GM12878 (cell line): ENCODE data around the gene FKBP11. TPM values are rescaled to one million over a fixed set of nuclear protein-coding genes. Genes with fewer than 3 reads are reported as not detected.

Experiments
- BMI1 ChIP-seq: fragments of 450-650 bp; IDR thresholded peaks from 2 replicates; pipeline ENCODE4 v1.6.1; 2016; ENCODE audit warnings: mild to moderate bottlenecking, moderate library complexity, borderline replicate concordance
- CHD2 ChIP-seq: IDR thresholded peaks from 2 replicates; pipeline ENCODE4 v1.6.1; 2011; ENCODE audit warnings: low read depth, low read length, improper control_type of control experiment, borderline replicate concordance
- IKZF2 ChIP-seq, 2 experiments: fragments of 450-650 bp; IDR thresholded peaks; 2 replicates each; pipeline ENCODE4 v1.6.1; 2017; ENCODE audit warnings: mild to moderate bottlenecking in 2 of 2, moderate library complexity in 2 of 2
- PML ChIP-seq: IDR thresholded peaks from 2 replicates; pipeline ENCODE4 v1.6.1; 2012; ENCODE audit warnings: low read length, inconsistent platforms
- POLR2AphosphoS5 ChIP-seq: IDR thresholded peaks from 2 replicates; pipeline ENCODE4 v1.6.1; 2011; ENCODE audit warnings: mild to moderate bottlenecking, low read length, inconsistent platforms
- RUNX3 ChIP-seq: IDR thresholded peaks from 2 replicates; pipeline ENCODE4 v1.6.1; 2012; ENCODE audit warnings: low read length, inconsistent platforms
- SIN3A ChIP-seq: IDR thresholded peaks from 2 replicates; pipeline ENCODE4 v1.6.1; 2012; ENCODE audit warnings: low read depth, low read length, improper control_type of control experiment
- SMAD5 ChIP-seq: IDR thresholded peaks from 2 replicates; pipeline ENCODE4 v1.6.1; 2016; ENCODE audit warnings: antibody characterized with exemption, low read depth
- STAT3 ChIP-seq: IDR thresholded peaks from 2 replicates; pipeline ENCODE4 v1.6.1; 2011; ENCODE audit warnings: low read depth, low read length, improper control_type of control experiment
- polyA plus RNA-seq, 11 experiments: library from polyadenylated mRNA; depleted of rRNA in 4 of 11; unstranded in 6 of 11; stranded (reverse) in 5 of 11; fragments of >200 nt; fragmentation: Nextera tagmentation in 4 of 11; fragmentation: Illumina TruSeq in 1 of 11; extraction: Ambion mirVana in 4 of 11; extraction: Trizol in 1 of 11; gene quantifications; 1 replicate in 1 of 11; 2 replicates in 10 of 11; pipeline versions ENCODE4 v1.2.1 to v1.2.3, GENCODE V29; 2011 to 2016; ENCODE audit warnings: inconsistent platforms in 2 of 11, missing spikeins in 2 of 11, low read depth in 1 of 11
- total RNA-seq, 4 experiments: library from RNA; depleted of rRNA in 3 of 4; stranded (reverse); fragments of >200 nt in 3 of 4; fragmentation: Illumina TruSeq in 1 of 4; extraction: Trizol in 1 of 4; gene quantifications; 2 replicates each; pipeline versions ENCODE4 v1.2.1 to v1.2.3, GENCODE V29; 2013 to 2021
- TF ChIP-seq, protein P1 (sequence below): IDR thresholded peaks from 2 replicates; pipeline ENCODE4 v1.6.1; 2012; ENCODE audit warnings: improper control_type of control experiment, low read depth, low read length; ENCODE audit not compliant: insufficient replicate concordance
- TF ChIP-seq, protein P2 (sequence below): fragments of 450-650 bp; IDR thresholded peaks from 2 replicates; pipeline ENCODE4 v1.6.1; 2016; ENCODE audit warnings: mild to moderate bottlenecking
- TF ChIP-seq, protein P3 (sequence below): fragments of 450-650 bp; IDR thresholded peaks from 2 replicates; pipeline ENCODE4 v1.6.1; 2017; ENCODE audit warnings: mild to moderate bottlenecking, moderate library complexity
- TF ChIP-seq, protein P4 (sequence below): fragments of 450-650 bp; IDR thresholded peaks from 2 replicates; pipeline ENCODE4 v1.6.1; 2016; ENCODE audit warnings: mild to moderate bottlenecking
- TF ChIP-seq, protein P5 (sequence below), 3 experiments: IDR thresholded peaks in 2 of 3; conservative IDR thresholded peaks in 1 of 3; 2 replicates each; pipeline ENCODE4 v1.5.1; 2011; ENCODE audit warnings: low read depth in 3 of 3, low read length in 3 of 3, mild to moderate bottlenecking in 3 of 3, control low read depth in 2 of 3, moderate library complexity in 2 of 3, inconsistent platforms in 1 of 3, mixed read lengths in 1 of 3; ENCODE audit not compliant: control insufficient read depth in 2 of 3, insufficient read depth in 1 of 3; ENCODE audit errors: extremely low read depth in 1 of 3

Gene FKBP11
- total and polyA plus RNA-seq, 10 of the 15 experiments (the other 5 are each of a cell fraction or from before 2014, with no cell fraction given), result 25.0 to 135 (median 56.5) TPM

DNA sequence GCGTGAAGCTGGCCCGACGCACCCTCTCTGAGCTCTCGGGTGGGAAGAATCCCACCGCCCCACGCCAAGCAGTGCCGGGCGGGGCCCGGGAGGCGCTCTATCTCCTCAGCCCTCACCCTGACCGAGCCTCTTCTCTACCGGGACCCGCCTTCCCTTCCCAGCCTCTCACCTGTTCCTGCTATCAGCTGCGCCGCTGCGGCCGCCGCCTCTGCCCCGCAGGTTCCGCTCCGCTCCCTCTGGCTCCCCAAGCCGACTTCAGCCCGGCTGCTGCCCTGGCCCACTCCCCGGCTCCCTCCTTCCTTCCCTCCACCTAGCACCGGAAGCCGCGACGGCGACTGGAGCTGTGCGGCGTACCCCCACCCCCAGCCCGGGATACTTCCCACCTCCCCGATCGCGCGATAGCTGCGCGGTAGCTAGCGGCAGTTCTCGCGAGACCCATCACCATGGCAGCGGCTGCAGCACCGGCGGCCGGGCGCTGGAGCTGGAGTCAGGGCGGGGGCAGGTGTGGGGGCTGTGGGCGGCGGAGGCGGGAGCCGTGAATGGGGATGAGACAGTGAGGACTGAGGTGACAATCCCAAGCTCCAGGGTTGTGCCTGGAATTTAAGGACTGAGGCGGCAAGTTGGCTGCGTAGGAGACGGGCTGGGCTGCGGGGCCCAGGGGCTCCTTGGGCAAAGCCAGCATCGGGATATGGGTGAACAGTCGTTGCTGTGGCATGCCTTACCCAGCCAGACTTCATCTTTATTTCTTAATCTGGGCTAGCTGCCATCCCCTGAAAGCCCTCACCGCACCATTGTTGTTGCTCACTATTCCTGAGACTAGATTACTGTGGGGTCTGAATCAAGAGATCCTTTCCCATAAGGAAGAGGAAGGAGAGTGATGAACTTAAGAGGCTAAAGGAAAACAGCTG is 32.1 kb upstream of the FKBP11 start, which contains the start of gene ARF3 (continued):
- TF ChIP-seq, protein P1, sequence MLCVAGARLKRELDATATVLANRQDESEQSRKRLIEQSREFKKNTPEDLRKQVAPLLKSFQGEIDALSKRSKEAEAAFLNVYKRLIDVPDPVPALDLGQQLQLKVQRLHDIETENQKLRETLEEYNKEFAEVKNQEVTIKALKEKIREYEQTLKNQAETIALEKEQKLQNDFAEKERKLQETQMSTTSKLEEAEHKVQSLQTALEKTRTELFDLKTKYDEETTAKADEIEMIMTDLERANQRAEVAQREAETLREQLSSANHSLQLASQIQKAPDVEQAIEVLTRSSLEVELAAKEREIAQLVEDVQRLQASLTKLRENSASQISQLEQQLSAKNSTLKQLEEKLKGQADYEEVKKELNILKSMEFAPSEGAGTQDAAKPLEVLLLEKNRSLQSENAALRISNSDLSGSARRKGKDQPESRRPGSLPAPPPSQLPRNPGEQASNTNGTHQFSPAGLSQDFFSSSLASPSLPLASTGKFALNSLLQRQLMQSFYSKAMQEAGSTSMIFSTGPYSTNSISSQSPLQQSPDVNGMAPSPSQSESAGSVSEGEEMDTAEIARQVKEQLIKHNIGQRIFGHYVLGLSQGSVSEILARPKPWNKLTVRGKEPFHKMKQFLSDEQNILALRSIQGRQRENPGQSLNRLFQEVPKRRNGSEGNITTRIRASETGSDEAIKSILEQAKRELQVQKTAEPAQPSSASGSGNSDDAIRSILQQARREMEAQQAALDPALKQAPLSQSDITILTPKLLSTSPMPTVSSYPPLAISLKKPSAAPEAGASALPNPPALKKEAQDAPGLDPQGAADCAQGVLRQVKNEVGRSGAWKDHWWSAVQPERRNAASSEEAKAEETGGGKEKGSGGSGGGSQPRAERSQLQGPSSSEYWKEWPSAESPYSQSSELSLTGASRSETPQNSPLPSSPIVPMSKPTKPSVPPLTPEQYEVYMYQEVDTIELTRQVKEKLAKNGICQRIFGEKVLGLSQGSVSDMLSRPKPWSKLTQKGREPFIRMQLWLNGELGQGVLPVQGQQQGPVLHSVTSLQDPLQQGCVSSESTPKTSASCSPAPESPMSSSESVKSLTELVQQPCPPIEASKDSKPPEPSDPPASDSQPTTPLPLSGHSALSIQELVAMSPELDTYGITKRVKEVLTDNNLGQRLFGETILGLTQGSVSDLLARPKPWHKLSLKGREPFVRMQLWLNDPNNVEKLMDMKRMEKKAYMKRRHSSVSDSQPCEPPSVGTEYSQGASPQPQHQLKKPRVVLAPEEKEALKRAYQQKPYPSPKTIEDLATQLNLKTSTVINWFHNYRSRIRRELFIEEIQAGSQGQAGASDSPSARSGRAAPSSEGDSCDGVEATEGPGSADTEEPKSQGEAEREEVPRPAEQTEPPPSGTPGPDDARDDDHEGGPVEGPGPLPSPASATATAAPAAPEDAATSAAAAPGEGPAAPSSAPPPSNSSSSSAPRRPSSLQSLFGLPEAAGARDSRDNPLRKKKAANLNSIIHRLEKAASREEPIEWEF, result no peak
- TF ChIP-seq, protein P2, sequence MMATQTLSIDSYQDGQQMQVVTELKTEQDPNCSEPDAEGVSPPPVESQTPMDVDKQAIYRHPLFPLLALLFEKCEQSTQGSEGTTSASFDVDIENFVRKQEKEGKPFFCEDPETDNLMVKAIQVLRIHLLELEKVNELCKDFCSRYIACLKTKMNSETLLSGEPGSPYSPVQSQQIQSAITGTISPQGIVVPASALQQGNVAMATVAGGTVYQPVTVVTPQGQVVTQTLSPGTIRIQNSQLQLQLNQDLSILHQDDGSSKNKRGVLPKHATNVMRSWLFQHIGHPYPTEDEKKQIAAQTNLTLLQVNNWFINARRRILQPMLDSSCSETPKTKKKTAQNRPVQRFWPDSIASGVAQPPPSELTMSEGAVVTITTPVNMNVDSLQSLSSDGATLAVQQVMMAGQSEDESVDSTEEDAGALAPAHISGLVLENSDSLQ, result peak; percentile 75
- TF ChIP-seq, protein P3, sequence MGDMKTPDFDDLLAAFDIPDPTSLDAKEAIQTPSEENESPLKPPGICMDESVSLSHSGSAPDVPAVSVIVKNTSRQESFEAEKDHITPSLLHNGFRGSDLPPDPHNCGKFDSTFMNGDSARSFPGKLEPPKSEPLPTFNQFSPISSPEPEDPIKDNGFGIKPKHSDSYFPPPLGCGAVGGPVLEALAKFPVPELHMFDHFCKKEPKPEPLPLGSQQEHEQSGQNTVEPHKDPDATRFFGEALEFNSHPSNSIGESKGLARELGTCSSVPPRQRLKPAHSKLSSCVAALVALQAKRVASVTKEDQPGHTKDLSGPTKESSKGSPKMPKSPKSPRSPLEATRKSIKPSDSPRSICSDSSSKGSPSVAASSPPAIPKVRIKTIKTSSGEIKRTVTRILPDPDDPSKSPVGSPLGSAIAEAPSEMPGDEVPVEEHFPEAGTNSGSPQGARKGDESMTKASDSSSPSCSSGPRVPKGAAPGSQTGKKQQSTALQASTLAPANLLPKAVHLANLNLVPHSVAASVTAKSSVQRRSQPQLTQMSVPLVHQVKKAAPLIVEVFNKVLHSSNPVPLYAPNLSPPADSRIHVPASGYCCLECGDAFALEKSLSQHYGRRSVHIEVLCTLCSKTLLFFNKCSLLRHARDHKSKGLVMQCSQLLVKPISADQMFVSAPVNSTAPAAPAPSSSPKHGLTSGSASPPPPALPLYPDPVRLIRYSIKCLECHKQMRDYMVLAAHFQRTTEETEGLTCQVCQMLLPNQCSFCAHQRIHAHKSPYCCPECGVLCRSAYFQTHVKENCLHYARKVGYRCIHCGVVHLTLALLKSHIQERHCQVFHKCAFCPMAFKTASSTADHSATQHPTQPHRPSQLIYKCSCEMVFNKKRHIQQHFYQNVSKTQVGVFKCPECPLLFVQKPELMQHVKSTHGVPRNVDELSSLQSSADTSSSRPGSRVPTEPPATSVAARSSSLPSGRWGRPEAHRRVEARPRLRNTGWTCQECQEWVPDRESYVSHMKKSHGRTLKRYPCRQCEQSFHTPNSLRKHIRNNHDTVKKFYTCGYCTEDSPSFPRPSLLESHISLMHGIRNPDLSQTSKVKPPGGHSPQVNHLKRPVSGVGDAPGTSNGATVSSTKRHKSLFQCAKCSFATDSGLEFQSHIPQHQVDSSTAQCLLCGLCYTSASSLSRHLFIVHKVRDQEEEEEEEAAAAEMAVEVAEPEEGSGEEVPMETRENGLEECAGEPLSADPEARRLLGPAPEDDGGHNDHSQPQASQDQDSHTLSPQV, result no peak
- TF ChIP-seq POLR2AphosphoS5 (peak; percentile 75), RUNX3 (peak; percentile 21; the same call in 1 of the 2 replicates), IKZF2 (IDR thresholded peaks at IDR 0.05) (peak in 1 of 2 experiments; percentile 40; a peak in 1 of 4 replicates), SIN3A (peak; percentile 61), BMI1 (peak; percentile 93), SMAD5 (0 out of 2 replicates have a peak, but pooled peaks have one; percentile 30), CHD2 (peak; percentile 99), STAT3 (no peak), PML (no peak)
- TF ChIP-seq, protein P4, sequence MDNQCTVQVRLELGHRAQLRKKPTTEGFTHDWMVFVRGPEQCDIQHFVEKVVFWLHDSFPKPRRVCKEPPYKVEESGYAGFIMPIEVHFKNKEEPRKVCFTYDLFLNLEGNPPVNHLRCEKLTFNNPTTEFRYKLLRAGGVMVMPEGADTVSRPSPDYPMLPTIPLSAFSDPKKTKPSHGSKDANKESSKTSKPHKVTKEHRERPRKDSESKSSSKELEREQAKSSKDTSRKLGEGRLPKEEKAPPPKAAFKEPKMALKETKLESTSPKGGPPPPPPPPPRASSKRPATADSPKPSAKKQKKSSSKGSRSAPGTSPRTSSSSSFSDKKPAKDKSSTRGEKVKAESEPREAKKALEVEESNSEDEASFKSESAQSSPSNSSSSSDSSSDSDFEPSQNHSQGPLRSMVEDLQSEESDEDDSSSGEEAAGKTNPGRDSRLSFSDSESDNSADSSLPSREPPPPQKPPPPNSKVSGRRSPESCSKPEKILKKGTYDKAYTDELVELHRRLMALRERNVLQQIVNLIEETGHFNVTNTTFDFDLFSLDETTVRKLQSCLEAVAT, result no peak
- TF ChIP-seq, protein P5, sequence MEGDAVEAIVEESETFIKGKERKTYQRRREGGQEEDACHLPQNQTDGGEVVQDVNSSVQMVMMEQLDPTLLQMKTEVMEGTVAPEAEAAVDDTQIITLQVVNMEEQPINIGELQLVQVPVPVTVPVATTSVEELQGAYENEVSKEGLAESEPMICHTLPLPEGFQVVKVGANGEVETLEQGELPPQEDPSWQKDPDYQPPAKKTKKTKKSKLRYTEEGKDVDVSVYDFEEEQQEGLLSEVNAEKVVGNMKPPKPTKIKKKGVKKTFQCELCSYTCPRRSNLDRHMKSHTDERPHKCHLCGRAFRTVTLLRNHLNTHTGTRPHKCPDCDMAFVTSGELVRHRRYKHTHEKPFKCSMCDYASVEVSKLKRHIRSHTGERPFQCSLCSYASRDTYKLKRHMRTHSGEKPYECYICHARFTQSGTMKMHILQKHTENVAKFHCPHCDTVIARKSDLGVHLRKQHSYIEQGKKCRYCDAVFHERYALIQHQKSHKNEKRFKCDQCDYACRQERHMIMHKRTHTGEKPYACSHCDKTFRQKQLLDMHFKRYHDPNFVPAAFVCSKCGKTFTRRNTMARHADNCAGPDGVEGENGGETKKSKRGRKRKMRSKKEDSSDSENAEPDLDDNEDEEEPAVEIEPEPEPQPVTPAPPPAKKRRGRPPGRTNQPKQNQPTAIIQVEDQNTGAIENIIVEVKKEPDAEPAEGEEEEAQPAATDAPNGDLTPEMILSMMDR (IDR thresholded peaks at IDR 0.05 in 2 of 3, conservative IDR thresholded peaks at IDR 0.05 in 1 of 3; ENCODE audit: control insufficient read depth in 2 of 3, extremely low read depth in 1 of 3, insufficient read depth in 1 of 3, low read depth in 3 of 3, low read length in 3 of 3), result 0 out of 6 replicates have a peak, but pooled peaks of 1 of the 3 experiments have one; percentile 8
